Measurements from ENCODE around the gene CAP2.

Gene CAP2

GRCh38 chr6:17482711-17483110 lies 89.3 kb downstream of the CAP2 start:
- no peak overlapping the region for H3K4me3 ChIP-seq (ENCODE audit: low read length)
- no peak for TF ChIP-seq ZNF274 (IDR thresholded peaks at IDR 0.05; ENCODE audit: low read depth, low read length)

DNA sequence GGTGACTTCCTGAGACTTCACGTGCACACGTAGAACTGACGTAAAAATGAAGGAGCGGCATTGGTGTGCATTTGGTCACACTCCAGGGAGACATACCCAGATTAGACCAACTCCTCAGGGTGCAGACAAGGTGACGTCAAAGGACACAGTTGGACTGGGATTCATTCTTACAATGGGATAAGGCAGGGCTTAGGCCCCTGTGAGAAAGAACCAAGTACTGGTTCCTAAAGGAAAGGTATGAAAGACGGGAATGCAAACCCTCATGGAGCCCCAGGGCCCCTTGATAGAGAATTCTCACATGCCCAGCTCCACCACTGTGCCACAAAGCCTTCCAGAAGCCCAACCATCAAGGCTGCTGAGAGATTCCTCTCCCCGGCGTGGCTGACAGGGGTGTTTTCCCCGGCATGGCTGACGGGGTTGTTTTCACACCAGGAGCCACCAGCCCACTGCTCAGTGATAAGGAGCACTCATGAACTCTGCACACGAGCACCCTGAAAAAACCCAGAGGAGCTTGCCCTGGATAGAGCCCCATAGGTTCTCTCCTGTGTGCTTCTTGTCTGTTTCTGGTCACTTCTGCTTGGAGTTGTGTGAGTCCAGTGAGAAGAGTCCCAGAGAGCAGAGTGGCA lies 90.1 kb downstream of the CAP2 start:
- H3K4me3 ChIP-seq (ENCODE audit: low read length): no peak overlapping the region
- no peak for TF ChIP-seq ZNF274 (IDR thresholded peaks at IDR 0.05; ENCODE audit: low read depth, low read length)

- no peak for TF ChIP-seq ZNF274 (IDR thresholded peaks at IDR 0.05; ENCODE audit: low read depth, low read length)
- H3K4me3 ChIP-seq (ENCODE audit: low read length): no peak overlapping the region
These were observed 90.9 kb downstream of the CAP2 start for GRCh38 chr6:17484201-17484849.

- no peak for TF ChIP-seq ZNF274 (IDR thresholded peaks at IDR 0.05; ENCODE audit: low read depth, low read length)
These were observed 91.8 kb downstream of the CAP2 start for GRCh38 chr6:17485181-17485580.

GRCh38 chr6:17485946-17486345 lies 92.6 kb downstream of the CAP2 start:
- no peak overlapping the region for H3K4me3 ChIP-seq (ENCODE audit: low read length)
- TF ChIP-seq ZNF274 (IDR thresholded peaks at IDR 0.05; ENCODE audit: low read depth, low read length): no peak

More at GRCh38 chr6:17485181-17485580, 91.8 kb downstream of the CAP2 start:
- no peak overlapping the region for H3K4me3 ChIP-seq (ENCODE audit: low read length)

DNA sequence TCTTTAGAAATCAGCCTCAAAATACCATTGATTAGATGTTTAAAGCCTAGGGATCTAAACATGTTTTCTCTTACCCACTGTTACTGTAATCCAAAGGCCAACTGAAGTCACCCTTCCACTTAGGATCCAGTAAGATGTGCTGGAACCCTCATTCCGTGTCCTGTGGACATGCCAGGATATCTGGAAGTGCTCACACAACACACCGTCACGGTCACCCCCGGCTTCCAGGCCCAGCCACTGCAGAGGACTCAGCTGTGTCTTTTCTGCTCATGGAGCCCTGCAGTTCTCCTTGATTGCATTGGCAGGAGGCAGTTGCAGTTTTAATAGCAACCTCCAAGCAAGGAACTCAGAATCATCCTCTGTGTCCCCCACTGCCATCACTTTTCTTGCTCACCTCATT lies 93.3 kb downstream of the CAP2 start:
- no peak overlapping the region for H3K4me3 ChIP-seq (ENCODE audit: low read length)
- TF ChIP-seq ZNF274 (IDR thresholded peaks at IDR 0.05; ENCODE audit: low read depth, low read length): no peak

GRCh38 chr6:17490724-17491123 lies 97.3 kb downstream of the CAP2 start:
- TF ChIP-seq ZNF274 (IDR thresholded peaks at IDR 0.05; ENCODE audit: low read depth, low read length): no peak

GRCh38 chr6:17491416-17492142 lies 98.2 kb downstream of the CAP2 start:
- TF ChIP-seq ZNF274 (IDR thresholded peaks at IDR 0.05; ENCODE audit: low read depth, low read length): no peak
- H3K4me3 ChIP-seq (ENCODE audit: low read length): no peak overlapping the region

More at GRCh38 chr6:17490724-17491123, 97.3 kb downstream of the CAP2 start:
- no peak overlapping the region for H3K4me3 ChIP-seq (ENCODE audit: low read length)

DNA sequence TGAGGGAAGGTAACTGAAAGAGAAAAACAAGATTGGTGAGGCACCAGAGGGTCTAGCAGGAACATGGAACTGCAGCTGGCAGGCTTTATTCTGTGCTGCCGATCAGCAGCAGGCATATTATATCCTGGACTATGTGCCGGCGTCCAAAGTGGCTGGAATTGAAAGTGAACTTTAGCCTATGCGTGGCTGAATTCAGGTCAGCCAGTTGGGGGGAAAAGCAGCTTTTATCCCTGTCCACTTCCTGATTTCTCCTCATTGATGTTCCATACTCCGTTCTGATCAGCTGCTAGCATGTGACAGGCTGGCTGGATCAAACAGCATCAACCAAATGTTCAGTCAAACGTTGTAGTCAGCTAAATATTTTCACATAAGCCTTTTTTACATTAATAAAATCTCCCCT lies 99.0 kb downstream of the CAP2 start:
- no peak for TF ChIP-seq ZNF274 (IDR thresholded peaks at IDR 0.05; ENCODE audit: low read depth, low read length)
- no peak overlapping the region for H3K4me3 ChIP-seq (ENCODE audit: low read length)

GRCh38 chr6:17493286-17493685 lies 99.9 kb downstream of the CAP2 start:
- no peak for TF ChIP-seq ZNF274 (IDR thresholded peaks at IDR 0.05; ENCODE audit: low read depth, low read length)
- H3K4me3 ChIP-seq (ENCODE audit: low read length): no peak overlapping the region

- TF ChIP-seq ZNF274 (IDR thresholded peaks at IDR 0.05; ENCODE audit: low read depth, low read length): no peak
- no peak overlapping the region for H3K4me3 ChIP-seq (ENCODE audit: low read length)
These were observed 100.8 kb downstream of the CAP2 start for GRCh38 chr6:17494177-17494576.

DNA sequence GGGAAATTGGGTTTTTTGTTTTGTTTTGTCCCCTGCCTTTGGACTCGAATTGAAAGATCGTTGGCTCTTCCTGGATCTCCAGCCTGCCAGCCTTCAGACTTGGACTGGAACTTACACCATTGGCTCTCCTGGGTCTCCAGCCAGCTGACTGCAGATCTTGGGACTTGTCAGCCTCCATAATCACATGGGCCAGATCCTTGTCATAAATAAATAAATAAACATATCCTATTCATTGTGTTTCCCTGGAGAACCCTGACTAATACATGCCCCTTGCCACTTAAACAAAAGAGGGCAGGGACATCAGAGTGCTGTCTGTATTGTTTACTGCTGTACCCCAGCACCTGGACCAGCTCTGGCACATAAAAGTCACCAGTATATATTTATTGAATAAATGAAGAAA lies 101.5 kb downstream of the CAP2 start:
- no peak for TF ChIP-seq ZNF274 (IDR thresholded peaks at IDR 0.05; ENCODE audit: low read depth, low read length)

GRCh38 chr6:17497535-17498095 lies 104.2 kb downstream of the CAP2 start:
- no peak overlapping the region for H3K4me3 ChIP-seq (ENCODE audit: low read length)
- TF ChIP-seq ZNF274 (IDR thresholded peaks at IDR 0.05; ENCODE audit: low read depth, low read length): no peak

More for the DNA sequence above, 101.5 kb downstream of the CAP2 start:
- H3K4me3 ChIP-seq (ENCODE audit: low read length): no peak overlapping the region

DNA sequence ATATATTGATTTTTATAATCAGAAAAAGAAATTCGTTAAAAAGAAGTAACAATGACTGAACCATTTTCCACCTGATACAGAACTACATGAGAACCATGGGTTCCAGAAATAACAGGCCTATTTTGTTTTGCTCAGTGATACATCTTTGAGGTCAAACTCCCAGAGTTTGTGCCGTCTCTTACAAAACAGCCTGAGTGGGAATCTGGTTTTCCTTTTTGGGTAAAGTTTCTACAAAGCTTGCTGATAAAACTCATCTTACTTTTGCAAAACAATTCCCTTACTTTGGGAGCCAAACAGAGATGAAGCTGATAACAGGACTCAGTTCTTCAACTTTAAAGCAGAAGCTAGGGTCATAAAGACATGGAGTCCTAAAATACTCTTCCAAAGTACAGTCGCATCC lies 108.0 kb downstream of the CAP2 start:
- no peak for TF ChIP-seq ZNF274 (IDR thresholded peaks at IDR 0.05; ENCODE audit: low read depth, low read length)
- no peak overlapping the region for H3K4me3 ChIP-seq (ENCODE audit: low read length)
